Stimulated activated CD4-positive, alpha-beta T cell treated with anti-CD3 and anti-CD28 coated beads, Interleukin-4, amount 100 ng/mL, for 24 hours (primary cell): ENCODE data around the gene UBE2G1.
A peak's percentile ranks its signal among the peaks of the same experiment; 100 is the strongest.
"Not testable (repeated sequence)": the region's sequence is repeated elsewhere in the genome, so short reads cannot be mapped to it uniquely, and the experiment has no call there.

ENCODE experiments used
- DNase-seq: peaks from one replicate; pipeline ENCODE4 v3.0.0-alpha.2; 2020

Gene UBE2G1, protein sequence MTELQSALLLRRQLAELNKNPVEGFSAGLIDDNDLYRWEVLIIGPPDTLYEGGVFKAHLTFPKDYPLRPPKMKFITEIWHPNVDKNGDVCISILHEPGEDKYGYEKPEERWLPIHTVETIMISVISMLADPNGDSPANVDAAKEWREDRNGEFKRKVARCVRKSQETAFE

DNA sequence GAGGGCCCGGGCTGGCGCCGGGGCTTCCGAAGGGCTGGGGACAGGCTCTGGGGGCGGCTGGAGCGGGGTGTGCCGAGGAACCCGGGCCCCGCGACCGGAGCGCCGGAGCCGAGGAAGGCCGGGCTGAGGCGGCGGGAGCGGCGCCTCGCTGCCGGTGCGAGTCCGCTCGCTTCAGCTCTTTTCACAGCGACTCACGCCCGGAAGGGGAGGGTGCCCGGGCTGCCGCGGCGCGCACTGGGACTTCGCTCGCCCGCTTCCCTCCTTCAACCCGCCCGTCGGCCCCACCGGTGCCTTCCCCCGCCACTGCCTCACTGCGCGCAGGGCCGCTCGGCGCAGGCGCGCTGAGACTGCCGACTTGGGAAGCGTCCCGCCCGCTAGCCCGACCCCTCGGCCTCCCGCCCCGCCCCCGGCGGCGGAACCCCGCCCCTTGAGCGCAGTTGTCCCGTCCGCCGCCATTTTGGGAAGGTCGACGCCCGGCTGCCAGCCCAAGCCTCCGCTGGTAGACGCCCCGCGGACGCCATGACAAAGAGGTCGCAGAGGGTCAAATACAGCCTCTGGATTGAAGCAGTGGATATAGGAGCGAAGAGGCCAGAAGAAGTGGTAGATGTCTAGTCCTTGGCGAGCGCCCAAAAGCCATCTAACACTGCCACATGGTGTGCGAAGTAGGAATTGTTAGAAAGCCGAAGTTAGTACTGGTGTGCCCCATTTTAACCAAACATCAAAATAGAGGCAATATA, at the start of gene UBE2G1:
UBE2G1 (minus strand) TSS at position 349 of the 737 bp plus-strand sequence. CDS start 359 bp downstream, outside the sequence.
- peak; percentile 98 for DNase-seq

DNA sequence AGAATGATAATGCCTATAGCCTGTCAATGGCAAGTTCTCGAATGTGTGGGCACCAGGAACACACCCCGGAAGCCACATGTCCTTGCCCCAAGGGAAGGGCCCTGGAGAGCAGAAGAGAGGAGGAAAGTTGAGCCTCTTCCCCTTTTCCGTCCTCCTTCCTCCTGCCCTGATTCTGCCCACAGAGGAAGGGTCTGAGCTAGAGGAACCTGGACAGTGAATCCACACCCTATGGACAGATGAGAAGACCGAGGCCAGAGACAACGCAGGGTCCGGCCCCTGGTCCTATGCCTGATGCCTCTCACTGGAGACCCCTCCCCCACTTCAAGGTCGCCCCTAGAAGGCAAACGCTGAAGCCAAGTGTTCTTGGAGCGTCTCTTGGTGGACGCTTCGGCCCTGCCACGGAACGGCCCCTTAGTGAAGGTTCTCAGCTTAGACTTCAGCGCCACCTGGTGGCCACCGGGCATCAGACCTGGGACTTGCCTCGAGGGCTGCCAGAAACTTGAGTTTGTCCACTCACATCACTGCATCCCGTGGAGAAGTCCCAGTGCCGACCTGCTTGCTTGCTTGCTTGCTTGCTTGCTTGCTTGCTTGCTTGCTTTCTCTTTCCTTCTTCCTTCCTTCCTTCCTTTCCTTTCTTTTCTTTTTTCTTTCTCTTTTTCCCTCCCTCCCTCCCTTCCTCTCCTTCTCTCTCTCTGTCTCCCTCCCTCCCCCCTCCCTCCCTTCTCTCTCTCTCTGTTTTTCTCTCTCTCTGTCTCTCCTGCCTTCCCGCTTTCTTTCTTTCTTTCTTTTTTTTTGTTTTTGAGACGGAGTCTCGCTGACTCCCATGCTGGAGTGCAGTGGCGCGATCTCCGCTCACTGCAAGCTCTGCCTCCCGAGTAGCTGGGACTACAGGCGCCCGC, 46.7 kb upstream of the UBE2G1 start:
- DNase-seq, result peak; percentile 93

DNA sequence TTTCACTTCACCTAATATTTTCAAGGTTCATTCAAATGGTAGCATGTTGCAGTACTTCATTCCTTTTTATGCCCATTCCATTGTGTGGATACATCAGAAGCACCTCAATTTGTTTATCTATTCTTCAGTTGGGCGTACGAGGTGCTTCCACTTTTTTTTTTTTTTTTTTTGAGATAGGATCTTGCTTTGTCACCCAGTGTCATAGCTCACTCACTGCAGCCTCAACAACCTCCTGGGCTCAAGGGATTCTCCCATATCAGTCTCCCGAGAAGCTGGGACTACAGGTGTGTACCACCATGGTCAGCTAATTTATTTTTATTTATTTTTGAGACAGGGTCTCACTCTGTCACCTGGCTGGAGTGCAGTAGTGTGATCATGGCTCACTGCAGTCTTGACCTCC, 44.7 kb upstream of the UBE2G1 start:
- DNase-seq, result no peak

DNA sequence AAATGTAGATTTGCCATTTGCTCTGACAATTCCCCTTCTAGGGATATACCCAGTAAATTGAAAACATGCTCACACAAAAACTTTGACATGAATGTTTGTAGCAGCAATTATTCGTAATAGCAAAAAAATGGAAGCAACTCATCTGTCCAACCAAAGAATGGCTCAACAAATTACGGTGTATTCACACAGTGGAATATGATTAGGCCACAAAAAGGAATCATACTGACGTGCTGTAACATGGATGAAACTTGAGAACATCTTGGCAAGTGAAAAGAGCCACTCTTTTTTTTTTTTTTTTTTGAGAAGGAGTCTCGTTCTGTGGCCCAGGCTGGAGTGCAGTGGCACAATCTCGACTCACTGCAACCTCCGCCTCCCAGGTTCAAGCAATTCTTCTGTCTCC, 43.2 kb upstream of the UBE2G1 start:
- DNase-seq, result no peak

DNA sequence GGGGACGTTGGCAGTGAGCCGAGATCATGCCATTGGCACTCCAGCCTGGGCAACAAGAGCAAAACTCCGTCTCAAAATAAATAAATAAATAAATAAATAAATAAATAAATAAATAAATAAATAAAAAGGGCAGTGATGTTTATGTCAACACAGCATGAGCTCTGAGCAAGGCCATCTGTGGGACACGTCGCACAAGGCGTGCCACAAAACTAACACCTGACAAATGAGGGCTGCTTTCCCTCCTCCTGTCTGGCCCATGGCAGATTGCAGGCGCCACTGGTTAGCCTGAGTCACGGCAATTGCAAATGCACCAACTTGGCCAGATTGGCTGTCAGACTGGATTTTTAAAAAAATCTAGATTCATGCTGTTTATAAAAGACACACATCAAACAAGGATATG, 41.4 kb upstream of the UBE2G1 start:
- DNase-seq, result no peak

DNA sequence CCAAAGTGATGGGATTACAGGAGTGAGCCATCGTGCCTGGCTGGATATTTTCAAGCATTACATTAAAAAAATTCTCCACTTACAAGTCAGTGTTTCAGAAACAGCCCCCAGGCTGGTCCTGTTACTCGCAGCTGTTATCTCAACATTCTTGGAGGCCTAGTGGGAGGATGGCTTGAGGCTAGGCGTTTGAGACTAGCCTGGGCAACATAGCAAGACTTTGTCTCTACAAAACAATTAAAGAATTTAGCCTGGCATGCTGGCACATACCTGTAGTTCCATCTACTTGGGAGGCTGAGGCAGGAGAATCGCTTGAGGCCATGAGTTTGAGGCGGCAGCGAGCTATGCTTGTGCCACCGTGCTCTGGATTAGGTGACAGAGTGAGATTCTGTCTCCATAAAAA, 40.7 kb upstream of the UBE2G1 start:
- no peak for DNase-seq

DNA sequence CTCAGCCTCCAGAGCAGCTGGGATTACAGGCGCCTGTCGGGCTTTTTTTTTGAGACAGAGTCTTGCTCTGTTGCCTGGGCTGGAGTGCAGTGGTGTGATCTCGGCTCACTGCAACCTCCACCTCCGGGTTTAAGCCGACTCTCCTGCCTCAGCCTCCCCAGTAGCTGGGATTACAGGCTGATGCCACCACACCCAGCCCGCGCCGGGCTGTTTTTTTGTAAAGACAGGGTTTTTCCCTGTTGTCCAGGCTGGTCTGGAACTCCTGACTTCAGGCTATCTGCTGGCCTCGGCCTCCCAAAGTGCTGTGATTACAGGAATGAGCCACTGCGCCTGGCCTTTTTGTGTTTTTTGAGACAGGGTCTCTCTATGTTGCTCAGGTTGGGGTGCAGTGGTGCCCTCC, 39.9 kb upstream of the UBE2G1 start:
- DNase-seq, result no peak

DNA sequence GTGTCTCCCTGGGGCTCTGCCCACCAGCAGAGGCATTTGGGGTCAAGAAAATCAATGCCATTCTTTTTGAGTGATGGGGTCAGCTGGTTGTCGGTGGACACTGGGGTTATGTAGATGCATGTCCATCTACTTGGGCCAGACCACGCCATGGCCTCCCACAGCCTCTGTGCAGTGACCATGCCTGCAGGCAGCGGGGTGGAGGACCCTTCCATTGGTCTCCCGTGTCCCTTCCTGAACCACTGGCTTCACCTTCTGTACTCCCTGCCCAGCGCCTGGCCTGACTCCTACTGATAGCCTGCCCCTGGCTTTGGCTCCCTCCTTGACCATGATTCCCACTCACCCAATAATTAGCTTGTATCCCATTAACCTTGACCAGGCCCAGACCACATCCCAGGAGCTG, 39.2 kb upstream of the UBE2G1 start:
- DNase-seq, result no peak

DNA sequence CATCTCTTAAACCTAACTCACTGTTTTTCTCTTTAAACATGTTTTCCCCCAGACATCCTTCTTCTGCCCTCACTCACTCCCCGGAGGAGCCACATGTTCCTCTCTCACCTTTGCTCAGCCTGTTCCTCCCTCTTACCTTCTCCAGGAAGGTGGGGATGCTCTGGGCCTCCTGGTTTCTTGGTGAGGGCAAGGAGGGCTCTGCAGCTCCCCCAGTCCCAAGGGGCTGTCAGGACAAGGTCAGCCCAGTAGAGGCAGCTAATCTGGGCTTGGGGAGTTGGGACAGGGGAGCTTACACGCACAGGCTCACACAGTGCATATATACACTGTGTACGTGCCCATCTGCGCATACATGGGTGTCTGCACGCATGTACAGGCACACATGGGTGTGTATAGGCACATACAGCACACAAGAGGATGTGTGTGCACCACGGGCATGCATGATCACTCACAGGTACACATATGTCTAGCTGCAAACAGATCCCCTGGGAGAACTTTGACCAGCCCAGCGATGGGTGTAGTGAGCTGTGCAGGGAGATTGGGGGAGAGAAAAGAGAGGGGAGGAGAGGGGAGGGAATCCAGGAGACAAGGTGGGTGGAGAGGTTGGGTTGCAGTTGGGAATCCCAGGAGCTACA, 38.7 kb upstream of the UBE2G1 start:
- no peak for DNase-seq

DNA sequence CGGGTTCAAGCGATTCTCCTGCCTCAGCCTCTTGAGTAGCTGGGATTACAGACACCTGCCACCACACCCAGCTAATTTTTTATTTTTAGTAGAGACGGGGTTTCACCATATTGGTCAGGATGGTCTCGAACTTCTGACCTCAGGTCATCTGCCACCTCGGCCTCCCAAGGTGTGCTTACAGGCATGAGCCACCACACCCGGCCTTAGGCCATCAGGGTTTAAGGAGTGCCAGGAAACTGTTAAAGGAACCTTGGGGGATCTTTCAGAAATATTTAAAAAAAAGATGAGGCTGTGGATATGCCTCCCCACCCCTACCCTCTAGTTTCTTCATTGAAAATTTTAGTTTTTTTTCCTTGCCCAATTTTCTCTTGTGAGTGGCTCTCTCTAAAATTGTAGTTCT, 31.4 kb upstream of the UBE2G1 start:
- DNase-seq, result no peak

DNA sequence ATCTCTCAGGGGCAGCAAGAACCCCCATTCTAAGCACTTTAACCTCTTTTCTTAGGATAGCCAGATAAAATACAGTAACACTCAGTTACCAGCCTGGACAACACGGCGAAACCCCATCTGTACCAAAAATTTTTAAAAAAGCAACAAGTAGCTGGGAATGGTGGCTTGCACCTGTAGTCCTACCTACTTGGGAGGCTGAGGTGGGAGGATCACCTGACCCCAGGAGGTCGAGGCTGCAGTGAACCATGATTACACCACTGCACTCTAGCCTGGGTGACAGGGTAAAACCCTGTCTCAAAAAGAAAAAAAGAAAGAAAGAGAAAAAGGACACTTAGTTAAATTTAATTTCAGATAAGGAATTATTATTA, 28.6 kb upstream of the UBE2G1 start:
- DNase-seq, result no peak

DNA sequence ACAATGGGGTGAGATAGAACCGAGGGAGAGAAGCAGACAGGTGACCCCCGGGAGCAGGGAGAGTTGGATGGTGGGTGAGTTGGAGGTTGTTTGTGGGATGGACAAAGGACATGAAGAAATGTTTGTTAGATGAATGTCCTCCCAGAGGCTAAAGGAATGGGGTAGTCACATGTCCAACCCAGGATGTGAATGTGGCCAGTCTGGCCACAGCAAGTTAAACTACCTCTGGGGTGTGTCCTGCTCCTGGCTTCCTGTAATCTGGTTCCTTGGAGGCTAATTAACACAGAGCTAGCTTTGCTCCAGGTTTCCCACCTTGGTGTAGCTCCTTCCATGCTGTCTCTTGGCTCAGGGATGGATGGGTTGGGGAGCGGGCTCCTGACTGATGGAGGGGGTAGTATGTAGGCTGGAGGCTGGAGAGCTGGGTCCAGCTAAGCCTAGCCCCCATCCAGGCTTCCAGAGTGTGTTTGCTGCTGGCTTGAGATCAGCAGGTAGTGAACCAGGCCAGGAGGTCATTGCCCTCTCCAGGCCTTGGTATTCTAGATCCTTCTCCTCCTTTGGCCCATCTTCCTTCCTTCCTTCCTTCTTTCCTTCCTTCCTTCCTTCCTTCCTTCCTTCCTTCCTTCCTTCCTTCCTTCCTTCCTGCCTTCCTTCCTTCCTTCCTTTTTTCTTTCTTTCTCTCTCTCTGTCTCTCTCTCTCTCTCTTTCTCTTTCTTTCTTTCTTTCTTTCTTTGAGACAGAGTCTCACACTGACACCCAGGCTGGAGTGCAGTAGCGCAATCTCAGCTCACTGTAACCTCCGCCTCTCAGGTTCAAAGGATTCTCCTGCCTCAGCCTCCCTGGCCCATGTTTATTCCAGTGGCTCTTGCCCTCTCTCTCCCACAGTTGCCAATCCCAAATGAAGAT, 28.0 kb upstream of the UBE2G1 start:
- no peak for DNase-seq

DNA sequence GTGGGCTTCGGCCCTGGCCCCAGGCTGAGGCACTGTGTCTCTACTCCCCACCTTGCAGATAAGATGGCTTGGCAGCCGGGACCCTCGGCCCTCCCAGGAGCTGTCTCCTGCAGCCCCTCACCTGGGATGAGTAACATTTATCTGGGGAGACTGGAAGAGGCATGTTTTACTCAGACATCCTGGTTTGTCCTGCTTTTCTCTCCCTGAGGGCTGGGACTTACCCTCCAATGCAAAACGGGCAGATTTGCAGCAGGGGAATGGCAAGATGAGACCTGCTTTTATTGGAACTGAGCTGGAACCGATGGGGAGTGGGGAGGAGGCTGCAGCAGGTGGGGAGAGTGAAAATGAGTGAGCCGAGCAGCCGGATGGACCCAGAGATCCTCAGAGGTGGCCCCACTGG, 27.3 kb upstream of the UBE2G1 start:
- DNase-seq, result no peak

DNA sequence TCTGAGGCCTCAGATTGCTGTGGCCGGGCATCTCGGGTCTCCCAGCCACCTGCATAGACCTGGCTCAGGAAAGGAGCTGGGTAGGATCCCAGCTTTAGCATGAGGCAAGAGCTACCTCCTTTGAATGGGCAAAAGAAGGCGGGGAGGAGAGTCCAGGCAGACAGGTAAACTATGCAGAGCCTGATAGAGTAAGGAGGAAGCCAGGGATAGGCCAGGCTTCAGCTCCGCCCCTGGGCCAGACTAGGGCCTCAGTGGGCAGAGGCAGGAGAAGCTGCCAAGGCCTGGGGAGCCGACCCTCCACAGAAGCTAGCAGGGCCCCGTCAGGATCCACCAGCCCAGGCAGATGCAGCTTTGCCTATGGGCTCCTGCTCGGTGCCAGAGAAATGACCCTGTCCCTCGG, 22.6 kb upstream of the UBE2G1 start:
- no peak for DNase-seq

DNA sequence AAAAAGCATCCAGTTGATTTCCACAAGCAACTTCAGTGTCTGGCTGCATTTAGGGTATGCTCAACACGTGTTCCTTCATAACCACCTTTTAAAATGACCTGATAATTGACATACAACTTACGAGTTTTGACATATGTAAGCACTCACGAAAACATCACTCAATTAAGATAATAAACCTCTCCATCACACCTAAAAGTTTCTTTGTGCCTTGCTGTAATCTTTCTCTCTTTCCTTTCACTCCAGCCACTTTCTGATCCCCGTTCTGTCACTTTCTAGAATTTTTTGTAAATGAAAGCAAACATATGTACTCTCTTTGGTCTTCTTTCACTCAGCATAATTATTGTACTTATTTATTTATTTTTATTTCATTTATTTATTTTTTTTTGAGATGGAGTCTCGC, 20.7 kb upstream of the UBE2G1 start:
- DNase-seq, result no peak

DNA sequence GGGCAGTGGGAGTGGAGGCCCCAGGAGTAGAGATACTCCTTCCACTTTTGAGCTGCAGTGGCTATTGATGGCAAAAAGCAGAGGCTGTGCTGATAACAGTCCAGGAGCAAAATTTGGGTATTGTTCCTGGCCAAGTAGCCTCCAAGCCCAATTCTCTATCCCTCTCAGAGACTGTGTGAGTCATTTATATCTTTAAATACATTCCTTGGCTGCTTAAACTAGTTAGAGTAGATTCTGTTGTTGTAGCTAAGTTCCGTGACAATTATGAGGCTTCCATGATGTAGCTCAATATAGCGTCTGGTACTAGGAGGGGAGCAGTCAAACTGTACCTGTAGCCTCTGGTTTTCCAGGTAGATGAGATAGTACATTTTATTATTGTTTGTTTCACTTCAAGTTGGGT, 19.9 kb upstream of the UBE2G1 start:
- DNase-seq, result no peak

DNA sequence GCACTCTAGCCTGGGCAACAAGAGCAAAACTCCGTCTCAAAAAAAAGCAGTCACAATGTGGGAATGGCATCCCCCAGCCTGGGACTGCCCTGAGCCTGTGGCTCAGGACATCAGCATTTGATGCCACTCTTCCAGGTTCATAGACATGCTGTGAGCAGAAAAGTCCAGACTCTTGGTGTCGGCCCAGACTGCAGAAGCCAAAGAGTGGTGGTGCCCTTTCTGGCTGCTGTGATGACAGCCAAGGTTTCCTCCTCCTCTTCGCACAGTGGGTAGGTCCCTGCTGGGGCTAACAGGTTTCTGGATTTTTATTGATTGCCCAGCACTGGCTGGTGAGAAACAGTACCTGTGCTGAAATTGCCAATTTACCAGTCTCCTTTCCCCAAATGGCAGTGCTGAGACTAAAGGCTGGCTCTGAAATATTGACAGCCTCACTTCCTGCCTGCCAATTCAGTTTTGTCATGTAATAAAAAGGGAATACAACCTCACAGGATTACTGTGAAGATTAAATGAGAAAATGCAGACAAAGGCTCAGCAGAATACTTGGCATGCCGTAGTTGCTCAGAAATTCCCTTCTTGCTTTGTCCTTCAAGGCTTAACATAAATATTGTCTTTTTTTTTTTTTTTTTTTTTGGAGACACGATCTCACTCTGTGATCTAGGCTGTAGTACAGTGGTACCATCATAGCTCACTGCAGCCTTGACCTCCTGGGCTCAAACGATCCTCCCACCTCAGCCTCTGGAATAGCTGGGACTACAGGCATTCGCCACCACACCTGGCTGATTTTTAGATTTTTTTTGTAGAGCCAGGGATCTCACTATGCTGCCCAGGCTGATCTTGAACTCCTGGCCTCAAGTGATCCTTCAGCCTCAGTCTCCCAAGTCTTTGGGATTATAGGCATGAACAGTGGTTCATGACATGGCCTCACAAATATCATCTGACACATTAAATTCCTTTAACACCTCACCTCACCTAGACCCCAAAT, 15.5 kb upstream of the UBE2G1 start:
- DNase-seq, result no peak

DNA sequence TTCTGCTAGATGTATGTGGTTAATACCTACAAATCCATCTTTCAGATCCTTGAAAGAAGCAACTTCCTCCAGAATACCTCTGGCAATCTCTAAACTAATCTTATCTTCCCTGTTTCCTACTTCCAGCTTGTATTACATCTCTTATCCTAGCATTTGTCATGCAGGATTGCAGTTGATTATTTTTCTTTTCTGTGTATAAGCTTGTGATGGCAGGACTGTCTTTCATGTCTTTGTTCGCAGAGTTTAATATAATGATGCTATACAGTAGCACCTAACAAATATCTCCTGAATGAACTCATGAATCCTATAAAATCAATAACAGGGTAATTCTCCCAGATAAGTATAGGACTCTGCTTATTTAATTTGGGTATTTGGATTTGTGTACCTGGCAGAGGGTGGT, 12.2 kb upstream of the UBE2G1 start:
- DNase-seq, result no peak

DNA sequence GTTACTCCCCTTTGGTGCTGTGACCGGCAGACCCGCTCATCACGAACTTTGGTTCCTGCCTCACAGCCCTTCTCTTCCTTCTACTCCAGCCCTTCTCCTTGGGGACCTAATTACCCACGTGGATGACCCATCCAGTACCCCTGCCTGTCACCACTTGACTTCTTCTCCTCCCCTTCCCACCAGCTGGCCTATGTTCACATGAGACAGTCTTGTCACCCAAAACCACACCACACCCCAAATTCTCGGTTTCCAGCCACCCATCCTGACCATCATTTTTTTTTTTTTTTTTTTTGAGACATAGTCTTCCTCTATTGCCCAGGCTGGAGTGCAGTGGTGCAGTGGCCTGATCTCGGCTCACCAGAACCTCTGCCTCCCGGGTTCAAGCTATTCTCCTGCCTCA, 10.8 kb upstream of the UBE2G1 start:
- DNase-seq, result not testable (repeated sequence)

DNA sequence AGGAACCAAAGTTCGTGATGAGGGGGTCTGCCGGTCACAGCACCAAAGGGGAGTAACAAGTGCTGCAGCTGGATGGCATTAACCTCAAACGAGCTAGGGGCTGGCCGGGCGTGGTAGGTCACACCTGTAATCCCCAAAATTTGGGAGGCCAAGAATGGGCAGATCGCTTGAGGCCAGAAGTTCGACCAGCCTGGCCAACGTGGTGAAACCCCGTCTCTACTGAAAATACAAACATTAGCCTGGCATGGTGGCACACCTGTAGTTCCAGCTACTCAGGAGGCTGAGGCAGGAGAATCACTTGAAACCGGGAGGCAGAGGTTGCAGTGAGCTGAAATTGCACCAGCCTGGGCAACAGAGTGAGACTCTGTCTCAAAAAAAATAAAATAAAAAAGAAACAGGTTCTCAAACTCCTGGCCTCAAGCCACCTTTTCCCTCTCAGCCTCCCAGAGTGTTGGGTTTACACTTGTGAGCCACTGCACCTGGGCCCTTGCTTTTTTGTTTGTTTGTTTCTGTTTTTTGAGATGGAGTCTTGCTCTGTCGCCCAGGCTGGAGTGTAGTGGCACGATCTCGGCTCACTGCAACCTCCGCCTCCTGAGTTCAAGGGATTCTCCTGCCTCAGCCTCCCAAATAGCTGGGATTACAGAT, 9.4 kb upstream of the UBE2G1 start:
- DNase-seq, result not testable (repeated sequence)
